Activated naive CD8-positive, alpha-beta T cell treated with anti-CD3 and anti-CD28 coated beads for 36 hours (primary cell): ENCODE data around the gene TTC7B. TPM values are rescaled to one million over a fixed set of nuclear protein-coding genes. Genes with fewer than 3 reads are reported as not detected.

Source experiments
- DNase-seq: peaks from one replicate; pipeline ENCODE4 v3.0.0; 2021
- H3K27ac Mint-ChIP-seq: one replicate; pipeline ENCODE4 v1.8.0; 2022; ENCODE audit warnings: mild to moderate bottlenecking, moderate library complexity, mixed read lengths
- H3K27me3 Mint-ChIP-seq: one replicate; pipeline ENCODE4 v1.8.0; 2022; ENCODE audit warnings: mild to moderate bottlenecking, mixed read lengths
- H3K36me3 Mint-ChIP-seq: one replicate; pipeline ENCODE4 v1.8.0; 2021; ENCODE audit warnings: mild to moderate bottlenecking, mixed read lengths
- H3K4me1 Mint-ChIP-seq: one replicate; pipeline ENCODE4 v1.8.0; 2021; ENCODE audit warnings: mixed read lengths
- H3K4me3 Mint-ChIP-seq: one replicate; pipeline ENCODE4 v1.8.0; 2022; ENCODE audit warnings: mild to moderate bottlenecking, moderate library complexity, mixed read lengths
- H3K9me3 Mint-ChIP-seq: one replicate; pipeline ENCODE4 v1.8.0; 2022; ENCODE audit warnings: mixed read lengths
- total RNA-seq, 2 experiments: library from RNA; stranded (reverse); gene quantifications; one replicate each; pipeline ENCODE4 v1.2.3, GENCODE V29; 2021

The TTC7B gene
- total RNA-seq, 2 experiments from 2014 or later: 7.1 to 7.6 TPM

DNA sequence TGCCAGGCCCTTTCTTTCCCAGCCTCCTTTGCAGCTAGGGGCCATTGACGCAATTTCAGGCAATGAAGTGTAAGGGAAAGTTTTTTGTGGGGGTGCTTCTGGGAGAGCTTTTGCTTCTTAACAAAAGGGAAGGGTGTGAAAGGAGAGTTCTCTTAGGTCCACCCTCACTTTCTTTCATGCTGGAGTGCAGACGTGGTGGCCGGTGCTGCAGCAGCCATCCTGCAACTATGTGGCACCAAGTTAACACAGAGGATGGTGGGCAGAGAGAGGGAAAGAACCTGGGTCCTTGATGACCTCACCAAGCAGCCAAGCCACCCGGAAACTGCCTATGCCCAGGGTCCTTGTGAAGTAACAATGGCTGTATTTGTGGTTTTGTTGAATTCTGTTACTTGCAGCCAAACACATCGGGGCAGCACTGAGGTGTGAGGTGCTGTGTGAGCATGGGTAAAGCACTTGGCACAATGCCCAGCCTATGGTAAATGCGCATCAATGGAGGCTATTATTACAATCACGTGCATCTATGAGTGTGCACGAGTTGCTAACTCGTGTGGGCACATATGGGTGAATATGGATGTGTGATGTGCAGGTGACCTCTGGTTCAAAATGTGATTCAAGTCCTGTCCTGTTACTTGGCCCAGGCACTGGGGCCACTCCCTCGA, 296.8 kb downstream of the TTC7B start:
- no peaks in the 10 kb centered on the region for H3K27me3 Mint-ChIP-seq
- H3K4me3 Mint-ChIP-seq: no peak overlapping the region
- no peaks in the 10 kb centered on the region for H3K4me1 Mint-ChIP-seq
- no peak for DNase-seq
- no peak overlapping the region for H3K27ac Mint-ChIP-seq
- H3K9me3 Mint-ChIP-seq: no peaks in the 10 kb centered on the region
- no peaks in the 10 kb centered on the region for H3K36me3 Mint-ChIP-seq

DNA sequence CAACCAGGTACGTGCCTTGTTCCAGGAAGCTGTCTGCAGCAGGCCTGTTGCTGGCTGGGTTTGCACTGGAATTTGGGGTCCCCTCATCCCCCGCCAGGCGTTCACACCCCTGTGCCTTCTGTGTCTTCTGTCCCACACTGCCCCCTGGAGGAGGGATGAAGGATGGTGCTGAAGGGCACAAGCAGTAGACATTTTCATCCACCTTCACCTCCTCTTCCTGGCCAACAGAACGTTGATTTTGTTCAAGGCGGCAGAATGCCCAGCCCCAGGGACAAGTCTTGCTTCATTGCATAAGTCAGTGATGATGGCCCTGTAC, 297.3 kb downstream of the TTC7B start:
- H3K9me3 Mint-ChIP-seq: no peaks in the 10 kb centered on the region
- peak; percentile 42 for DNase-seq
- H3K36me3 Mint-ChIP-seq: no peaks in the 10 kb centered on the region
- H3K4me3 Mint-ChIP-seq: no peak overlapping the region
- H3K4me1 Mint-ChIP-seq: no peaks in the 10 kb centered on the region
- H3K27ac Mint-ChIP-seq: no peak overlapping the region
- no peaks in the 10 kb centered on the region for H3K27me3 Mint-ChIP-seq

DNA sequence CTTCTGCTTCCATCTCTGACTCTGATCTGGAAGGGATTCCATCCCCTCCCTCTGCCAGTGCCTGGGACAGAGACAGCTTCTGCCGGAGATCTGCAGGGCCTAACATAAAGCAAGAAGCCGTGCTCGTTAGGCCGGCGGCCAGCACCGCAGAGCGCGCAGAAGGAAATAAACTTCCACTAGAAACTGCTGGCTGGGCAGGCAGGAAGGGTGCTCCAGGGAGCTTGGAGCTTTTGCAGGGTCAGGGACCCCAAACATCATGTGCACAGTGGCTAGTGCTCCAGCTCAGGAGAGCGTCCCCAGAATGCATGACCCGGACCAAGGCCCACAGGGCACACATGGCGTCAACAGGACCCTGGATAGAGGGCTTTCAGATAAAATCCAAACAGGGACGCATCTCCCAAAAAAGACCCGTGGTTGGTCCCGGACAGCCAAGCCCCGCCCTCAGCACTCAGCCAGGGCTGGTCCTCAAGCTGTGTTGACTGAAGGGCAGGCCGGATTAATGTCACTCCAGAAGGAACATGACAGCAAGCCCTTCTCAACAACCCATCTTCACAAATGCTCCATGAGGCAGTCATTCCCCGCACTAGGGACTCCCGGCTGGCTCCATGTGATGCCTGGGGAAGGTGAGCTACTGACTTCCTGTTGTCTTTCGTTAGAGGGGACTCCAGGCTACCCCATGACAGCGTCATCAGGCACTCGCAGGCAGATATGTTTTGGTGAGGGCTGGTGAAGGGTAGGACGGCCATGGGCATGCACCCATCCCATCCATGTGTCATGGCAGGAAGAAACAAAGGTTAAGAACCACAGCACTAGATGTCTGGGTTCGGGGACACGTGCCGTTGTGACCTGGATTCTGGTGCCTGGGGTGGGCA, 297.9 kb downstream of the TTC7B start:
- H3K4me3 Mint-ChIP-seq: no peak overlapping the region
- no peaks in the 10 kb centered on the region for H3K9me3 Mint-ChIP-seq
- no peaks in the 10 kb centered on the region for H3K27me3 Mint-ChIP-seq
- H3K36me3 Mint-ChIP-seq: no peaks in the 10 kb centered on the region
- H3K27ac Mint-ChIP-seq: no peak overlapping the region
- no peak for DNase-seq
- no peaks in the 10 kb centered on the region for H3K4me1 Mint-ChIP-seq

DNA sequence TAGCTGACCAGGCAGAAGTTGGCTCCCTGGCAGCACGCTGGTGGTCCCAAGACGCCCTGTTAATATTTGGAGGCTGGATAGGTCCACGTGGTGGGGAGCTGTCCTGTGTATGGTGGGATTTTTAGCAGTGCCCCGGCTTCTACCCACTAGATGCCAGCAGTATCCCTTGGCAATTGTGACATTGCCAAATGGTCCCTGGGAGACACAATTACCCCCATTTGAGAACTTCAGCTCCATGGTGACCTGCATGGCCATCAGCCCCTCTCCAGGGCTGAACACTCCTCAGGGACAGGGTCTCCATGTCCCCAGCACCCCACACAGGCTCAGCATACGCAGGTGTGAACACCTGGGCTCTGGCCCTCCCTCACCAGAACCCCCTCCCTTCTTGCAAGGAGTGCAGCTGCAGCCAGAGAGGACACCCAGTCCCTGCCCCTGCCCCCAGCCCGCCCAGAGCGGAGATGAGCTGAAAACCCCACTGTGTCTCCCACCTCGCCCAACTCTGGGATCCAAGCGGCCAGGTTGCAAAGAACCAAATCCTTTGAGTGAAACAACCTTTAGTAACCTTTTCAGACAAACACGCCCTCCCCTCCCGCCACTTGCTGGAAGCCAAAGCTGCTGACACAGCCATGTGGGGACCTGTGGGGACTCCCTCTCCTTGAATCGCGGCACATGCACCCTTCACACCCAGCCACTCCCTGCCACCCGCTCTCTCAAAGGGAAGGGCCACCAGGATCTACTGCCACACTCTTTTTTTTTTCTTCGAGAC, 299.0 kb downstream of the TTC7B start:
- Mint-ChIP-seq H3K36me3 (no peaks in the 10 kb centered on the region), H3K4me3 (no peak overlapping the region), H3K27me3 (no peaks in the 10 kb centered on the region), H3K27ac (no peak overlapping the region), H3K9me3 (no peaks in the 10 kb centered on the region), H3K4me1 (no peaks in the 10 kb centered on the region)
- DNase-seq: no peak

GRCh38 chr14:90514566-90514965, 301.7 kb downstream of the TTC7B start:
- no peaks in the 10 kb centered on the region for H3K36me3 Mint-ChIP-seq
- no peak overlapping the region for H3K27ac Mint-ChIP-seq

GRCh38 chr14:90514015-90514398, 302.2 kb downstream of the TTC7B start:
- Mint-ChIP-seq H3K9me3 (no peaks in the 10 kb centered on the region), H3K36me3 (no peaks in the 10 kb centered on the region), H3K4me1 (peaks cover 2% of the 10 kb centered on the region), H3K27me3 (peaks cover 10% of the 10 kb centered on the region), H3K27ac (no peak overlapping the region), H3K4me3 (no peak overlapping the region)
- DNase-seq: no peak

More at GRCh38 chr14:90514566-90514965, 301.7 kb downstream of the TTC7B start:
- Mint-ChIP-seq H3K4me3 (no peak overlapping the region), H3K9me3 (no peaks in the 10 kb centered on the region), H3K27me3 (peaks cover 5% of the 10 kb centered on the region), H3K4me1 (no peaks in the 10 kb centered on the region)
- no peak for DNase-seq

GRCh38 chr14:90513161-90514014, 302.8 kb downstream of the TTC7B start:
- H3K27ac Mint-ChIP-seq: no peak overlapping the region

DNA sequence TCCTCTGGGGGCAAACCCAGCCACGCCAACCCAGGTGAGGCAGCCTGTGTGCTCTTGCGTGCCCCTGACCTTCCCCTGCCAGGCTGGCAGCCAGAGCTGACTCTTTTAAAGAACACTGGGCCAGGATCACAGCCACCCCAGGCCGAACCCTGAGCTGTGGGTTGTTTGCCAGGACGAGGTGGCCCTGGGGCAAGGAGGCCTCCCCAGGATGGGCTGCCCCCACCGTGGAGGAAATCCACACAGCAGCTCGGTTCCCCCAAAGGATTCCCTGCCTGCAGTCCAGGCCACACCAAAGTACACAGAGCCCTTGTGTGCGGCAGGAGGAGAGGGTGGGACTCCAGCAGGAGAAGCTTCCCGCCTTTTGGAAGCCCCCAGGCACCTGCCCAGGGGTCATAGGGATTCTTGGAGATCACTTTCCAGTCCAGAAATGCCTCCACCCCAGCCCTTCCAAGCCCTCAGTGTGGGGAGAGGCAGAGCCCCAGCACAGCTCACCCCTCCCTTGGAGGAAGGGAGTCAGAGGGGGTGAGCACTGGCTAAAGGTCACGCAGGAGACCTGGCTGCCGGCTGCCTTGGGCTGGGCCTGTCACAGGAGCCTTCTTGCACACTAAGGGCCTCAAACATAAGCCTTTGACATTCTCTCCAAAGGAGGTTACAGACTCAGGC, 303.8 kb downstream of the TTC7B start:
- H3K27me3 Mint-ChIP-seq: peaks cover 23% of the 10 kb centered on the region
- no peaks in the 10 kb centered on the region for H3K9me3 Mint-ChIP-seq
- no peak for DNase-seq
- H3K4me3 Mint-ChIP-seq: no peak overlapping the region
- peaks cover 3% of the 10 kb centered on the region for H3K4me1 Mint-ChIP-seq
- no peaks in the 10 kb centered on the region for H3K36me3 Mint-ChIP-seq
- H3K27ac Mint-ChIP-seq: no peak overlapping the region

More at GRCh38 chr14:90513161-90514014, 302.8 kb downstream of the TTC7B start:
- Mint-ChIP-seq H3K4me1 (peaks cover 3% of the 10 kb centered on the region), H3K4me3 (no peak overlapping the region), H3K27me3 (peaks cover 16% of the 10 kb centered on the region), H3K9me3 (no peaks in the 10 kb centered on the region), H3K36me3 (no peaks in the 10 kb centered on the region)
- no peak for DNase-seq

DNA sequence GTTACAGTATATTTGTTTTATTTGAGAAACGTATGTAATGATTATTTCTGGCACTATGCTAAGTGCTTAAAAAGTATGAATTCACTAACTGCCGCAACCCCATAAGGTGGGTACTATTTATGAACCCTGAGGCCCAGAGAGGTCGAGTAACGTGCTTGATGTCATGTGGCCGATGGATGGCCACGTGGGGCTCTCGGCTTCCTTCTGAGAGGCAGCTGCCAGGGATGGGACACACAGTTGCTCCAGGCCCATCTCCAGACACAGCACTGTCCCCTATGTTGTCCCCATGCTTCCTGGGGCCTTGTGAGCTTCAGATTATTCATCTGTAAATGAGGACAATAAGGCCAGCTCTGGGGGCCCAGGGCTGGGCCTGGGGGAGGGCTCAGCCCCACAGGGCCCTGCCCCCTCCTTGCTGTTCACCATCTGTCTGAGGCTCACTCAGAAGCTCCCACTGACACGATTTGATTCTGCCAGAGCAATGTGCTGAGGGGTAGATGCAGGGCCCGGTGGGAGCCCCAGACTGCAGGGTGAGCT, 304.4 kb downstream of the TTC7B start:
- H3K27ac Mint-ChIP-seq: no peak overlapping the region
- peaks cover 3% of the 10 kb centered on the region for H3K4me1 Mint-ChIP-seq
- no peak overlapping the region for H3K4me3 Mint-ChIP-seq
- H3K27me3 Mint-ChIP-seq: peaks cover 23% of the 10 kb centered on the region
- DNase-seq: no peak
- H3K9me3 Mint-ChIP-seq: no peaks in the 10 kb centered on the region
- no peaks in the 10 kb centered on the region for H3K36me3 Mint-ChIP-seq

DNA sequence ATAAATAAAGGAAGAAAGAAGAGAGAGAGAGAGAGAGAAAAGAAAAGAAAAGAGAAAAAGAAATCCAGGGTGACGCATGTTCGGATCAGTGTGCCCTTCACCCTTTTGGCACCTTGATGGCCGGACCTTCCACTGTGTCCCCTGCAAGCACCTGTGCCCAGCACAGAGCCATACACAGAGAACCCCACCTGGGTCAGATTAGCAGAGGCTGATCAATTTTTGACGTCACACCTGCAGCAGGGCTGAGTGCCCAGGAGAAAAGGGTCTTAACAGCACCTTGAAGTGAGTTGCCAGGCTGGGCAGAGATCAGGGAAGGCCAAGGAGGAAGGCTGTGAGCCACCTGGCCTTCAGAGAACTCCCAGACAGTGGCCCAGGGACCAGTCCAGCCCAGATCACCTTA, 305.0 kb downstream of the TTC7B start:
- Mint-ChIP-seq H3K9me3 (no peaks in the 10 kb centered on the region), H3K4me1 (peaks cover 3% of the 10 kb centered on the region), H3K27ac (no peak overlapping the region), H3K4me3 (no peak overlapping the region), H3K36me3 (no peaks in the 10 kb centered on the region), H3K27me3 (peaks cover 23% of the 10 kb centered on the region)
- no peak for DNase-seq

DNA sequence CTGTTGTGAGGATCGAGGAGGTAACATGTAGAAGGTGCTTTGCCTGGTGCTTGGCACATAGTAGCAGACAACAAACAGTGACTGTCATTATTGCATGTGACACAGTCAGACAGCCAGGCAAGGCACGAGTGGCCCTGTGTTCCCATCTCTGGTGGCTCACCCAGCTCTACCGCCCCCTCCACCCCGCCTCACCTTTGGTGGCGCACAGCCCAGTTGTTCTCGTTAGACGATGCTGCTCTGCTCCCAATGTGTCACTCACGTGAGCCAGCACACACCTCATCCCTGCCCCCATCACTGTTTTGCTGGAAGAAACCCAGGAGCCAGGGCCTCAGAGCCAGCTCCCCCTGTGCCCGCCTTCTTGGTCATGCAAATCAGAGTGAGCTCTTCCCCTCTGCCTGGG, 306.1 kb downstream of the TTC7B start:
- H3K36me3 Mint-ChIP-seq: no peaks in the 10 kb centered on the region
- no peak overlapping the region for H3K4me3 Mint-ChIP-seq
- no peak for DNase-seq
- H3K4me1 Mint-ChIP-seq: peaks cover 3% of the 10 kb centered on the region
- no peak overlapping the region for H3K27ac Mint-ChIP-seq
- H3K9me3 Mint-ChIP-seq: no peaks in the 10 kb centered on the region
- peaks cover 23% of the 10 kb centered on the region for H3K27me3 Mint-ChIP-seq

GRCh38 chr14:90509403-90509802, 306.8 kb downstream of the TTC7B start:
- Mint-ChIP-seq H3K36me3 (no peaks in the 10 kb centered on the region), H3K4me1 (peaks cover 3% of the 10 kb centered on the region), H3K9me3 (no peaks in the 10 kb centered on the region), H3K4me3 (no peak overlapping the region), H3K27me3 (peaks cover 23% of the 10 kb centered on the region), H3K27ac (no peak overlapping the region)
- DNase-seq: no peak

GRCh38 chr14:90508536-90509254, 307.5 kb downstream of the TTC7B start:
- Mint-ChIP-seq H3K36me3 (no peaks in the 10 kb centered on the region), H3K4me1 (peaks cover 3% of the 10 kb centered on the region), H3K27me3 (peaks cover 23% of the 10 kb centered on the region), H3K4me3 (no peak overlapping the region), H3K9me3 (no peaks in the 10 kb centered on the region), H3K27ac (peak overlapping the region; percentile 38)
- DNase-seq: no peak
